NOMO-1 treated with DMSO at 0.1 percent for 48 hours (cell line): ENCODE measurements around the gene FTO.
A peak's percentile ranks its signal among the peaks of the same experiment; 100 is the strongest.

ENCODE experiments used
- DNase-seq: peaks from one replicate; lab custom pipeline; 2025; ENCODE audit not compliant: unreplicated experiment; lab: John Stamatoyannopoulos, UW

The FTO gene

DNA sequence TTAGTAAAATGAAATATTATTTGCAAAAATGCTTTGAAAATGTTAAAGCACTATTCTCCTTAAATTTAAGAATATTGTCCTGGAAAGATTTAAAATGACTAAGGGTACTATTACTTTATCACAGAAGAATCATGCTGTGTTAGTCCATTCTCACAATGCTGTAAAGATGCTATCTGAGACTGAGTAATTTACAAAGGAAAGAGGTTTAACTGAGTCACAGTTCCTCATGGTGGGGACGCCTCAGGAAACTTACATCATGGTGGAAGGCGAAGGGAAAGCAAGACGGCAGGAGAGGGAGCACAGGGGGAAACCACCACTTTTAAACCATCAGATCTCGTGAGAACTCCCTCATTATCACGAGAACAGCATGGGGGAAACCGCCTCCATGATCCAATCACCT is 337.0 kb downstream of the FTO start:
- no peak for DNase-seq

DNA sequence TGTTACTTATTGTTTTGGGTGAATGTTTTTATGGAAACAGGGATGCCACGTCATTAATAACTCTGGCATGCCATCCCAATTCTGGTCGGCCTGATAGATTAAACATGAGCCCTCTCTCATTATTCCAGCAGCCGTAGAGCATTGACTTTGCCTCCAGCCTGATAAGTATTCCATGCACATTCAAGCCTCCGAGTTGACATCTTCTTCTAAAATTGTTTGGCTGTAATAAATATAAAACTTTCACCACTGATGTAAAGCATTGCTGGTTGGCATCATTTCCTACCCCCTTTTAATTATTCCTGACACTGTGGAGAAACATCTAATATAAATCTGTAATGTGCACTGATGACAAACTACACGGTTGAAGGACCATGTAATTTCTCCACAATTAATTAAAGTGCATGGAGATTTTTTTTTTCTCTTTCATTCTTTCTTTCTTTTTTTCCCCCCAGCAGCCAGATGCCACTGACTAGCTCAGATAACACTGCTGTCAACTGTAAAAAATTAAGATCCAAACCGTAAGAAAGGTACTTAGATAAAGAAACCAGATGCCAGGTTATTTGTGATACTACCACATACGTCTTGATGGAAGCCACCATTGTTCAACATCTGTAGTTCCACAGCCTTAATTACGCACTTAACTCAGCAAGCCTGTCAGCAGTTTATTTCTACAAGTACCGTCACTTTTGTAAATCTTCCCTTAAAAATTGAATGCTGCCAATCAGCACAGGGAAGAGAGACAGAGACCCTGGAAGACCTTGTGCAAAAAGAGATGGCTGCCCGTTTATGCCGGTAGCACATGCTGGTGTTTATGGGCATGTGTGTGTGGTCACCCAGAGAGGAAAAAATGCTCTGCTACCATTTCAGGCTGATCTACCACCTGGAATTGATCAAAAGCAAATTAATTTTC is 344.9 kb downstream of the FTO start:
- DNase-seq = no peak

DNA sequence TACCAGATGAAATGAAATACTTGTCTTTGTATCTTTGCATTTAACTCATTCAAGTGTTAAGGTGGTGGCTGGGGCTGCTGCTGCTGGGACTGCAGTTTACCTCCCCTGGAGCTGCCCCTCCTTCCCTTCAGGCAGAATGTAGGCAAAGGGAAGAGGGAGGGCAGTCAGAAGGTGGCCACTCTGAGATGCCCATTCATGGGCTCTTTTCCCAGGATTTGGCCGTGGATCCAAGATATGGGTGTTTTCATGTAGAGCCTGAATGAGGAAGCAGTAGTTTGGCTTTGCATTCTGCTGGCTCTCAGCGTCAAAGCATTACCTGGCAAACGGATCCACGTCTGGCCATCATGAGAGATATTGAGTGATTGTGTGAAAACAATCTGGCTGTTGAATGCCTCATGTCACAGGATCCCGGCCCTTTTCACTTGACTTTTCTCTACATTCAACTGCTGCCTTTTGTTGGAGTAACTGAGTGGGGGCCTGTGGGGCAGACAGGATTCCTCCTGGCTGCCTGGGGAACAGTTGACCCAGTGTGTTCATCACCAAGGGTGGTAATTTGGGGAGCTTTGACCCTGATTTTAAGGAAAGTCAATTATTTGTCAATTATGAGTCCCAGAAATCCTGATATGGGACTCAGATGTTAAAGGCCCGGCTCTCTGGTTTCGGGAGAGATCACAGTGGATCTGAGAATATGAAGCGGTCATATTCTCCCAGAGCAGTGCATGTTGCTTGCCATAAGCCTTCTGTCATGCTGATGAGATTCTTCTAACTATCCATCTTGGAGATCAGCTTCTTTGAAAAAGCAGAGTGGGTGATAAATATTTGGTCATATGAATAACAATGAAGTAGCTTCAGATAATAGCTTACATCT is 345.9 kb downstream of the FTO start:
- peak; percentile 8 for DNase-seq

DNA sequence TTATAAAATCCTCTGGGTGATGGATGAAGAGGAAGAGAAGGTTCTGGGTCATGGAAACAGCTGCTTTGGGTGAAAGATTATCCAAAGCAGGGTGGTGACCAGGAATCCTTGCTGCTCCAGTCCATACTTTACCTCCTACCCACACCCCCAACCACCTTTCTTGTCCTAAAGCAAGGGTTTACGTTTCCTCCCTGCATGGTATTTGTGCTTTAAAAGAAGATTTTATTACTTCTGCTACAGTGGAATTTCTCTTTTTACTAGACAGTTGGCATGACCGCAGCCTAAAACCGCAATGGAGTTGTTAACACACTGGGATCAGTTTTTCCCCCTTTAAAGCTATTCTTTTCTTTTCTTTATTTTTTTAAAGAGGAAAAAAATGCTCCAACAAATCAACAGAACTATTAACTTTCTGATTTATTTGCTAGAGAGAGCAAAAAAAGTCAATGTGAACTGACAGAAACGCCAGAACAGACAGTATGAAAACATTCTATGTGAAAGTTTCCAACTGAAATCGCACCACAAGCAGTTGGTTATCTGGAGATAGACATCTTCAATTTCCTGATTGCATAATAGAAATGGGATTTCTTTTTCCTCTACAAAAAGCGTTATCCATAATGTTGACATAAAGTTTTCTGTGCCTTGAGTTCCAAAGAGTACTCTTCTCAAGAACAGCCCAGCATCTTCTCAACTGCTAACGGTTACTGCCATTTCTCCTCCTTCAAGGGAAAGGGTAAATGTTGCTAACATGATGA is 346.7 kb downstream of the FTO start:
- DNase-seq = peak; percentile 89

DNA sequence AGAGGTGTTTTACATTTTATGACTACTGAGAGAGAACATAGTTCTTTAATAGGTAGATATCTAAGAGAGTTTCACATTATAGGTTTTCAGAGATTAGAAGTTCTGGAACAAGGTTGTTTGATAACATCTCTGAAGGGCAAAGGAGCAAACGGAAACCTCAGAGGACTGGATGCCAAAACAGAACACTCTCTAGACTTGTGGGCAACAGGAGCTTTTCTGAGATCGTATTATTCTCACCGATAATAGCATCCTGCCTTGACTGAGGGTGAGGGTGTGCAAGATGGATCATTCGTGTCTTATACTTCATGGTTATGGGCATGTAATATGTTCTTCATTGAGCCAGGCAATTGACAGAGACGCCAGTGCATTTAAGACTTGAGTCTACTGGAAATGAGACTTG is 347.9 kb downstream of the FTO start:
- DNase-seq = no peak

DNA sequence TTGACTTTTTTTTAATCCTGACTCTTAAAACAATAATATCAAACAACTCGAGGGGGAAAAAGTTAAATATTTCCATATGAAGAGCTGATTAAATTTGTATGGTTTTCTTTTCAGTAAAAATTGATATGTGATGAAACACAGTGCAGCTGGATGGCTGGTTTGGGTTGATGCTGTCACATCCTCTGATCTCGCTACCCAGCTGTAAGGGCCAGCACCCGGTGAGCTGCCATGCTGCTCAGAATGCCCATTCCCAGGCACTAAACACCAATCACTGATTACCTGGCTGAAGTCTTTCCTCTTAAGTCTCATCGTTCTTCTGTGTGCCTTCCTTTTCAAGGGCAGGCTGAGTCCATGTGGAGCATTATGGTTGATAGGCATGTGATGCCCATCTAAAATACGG is 348.3 kb downstream of the FTO start:
- DNase-seq = no peak

DNA sequence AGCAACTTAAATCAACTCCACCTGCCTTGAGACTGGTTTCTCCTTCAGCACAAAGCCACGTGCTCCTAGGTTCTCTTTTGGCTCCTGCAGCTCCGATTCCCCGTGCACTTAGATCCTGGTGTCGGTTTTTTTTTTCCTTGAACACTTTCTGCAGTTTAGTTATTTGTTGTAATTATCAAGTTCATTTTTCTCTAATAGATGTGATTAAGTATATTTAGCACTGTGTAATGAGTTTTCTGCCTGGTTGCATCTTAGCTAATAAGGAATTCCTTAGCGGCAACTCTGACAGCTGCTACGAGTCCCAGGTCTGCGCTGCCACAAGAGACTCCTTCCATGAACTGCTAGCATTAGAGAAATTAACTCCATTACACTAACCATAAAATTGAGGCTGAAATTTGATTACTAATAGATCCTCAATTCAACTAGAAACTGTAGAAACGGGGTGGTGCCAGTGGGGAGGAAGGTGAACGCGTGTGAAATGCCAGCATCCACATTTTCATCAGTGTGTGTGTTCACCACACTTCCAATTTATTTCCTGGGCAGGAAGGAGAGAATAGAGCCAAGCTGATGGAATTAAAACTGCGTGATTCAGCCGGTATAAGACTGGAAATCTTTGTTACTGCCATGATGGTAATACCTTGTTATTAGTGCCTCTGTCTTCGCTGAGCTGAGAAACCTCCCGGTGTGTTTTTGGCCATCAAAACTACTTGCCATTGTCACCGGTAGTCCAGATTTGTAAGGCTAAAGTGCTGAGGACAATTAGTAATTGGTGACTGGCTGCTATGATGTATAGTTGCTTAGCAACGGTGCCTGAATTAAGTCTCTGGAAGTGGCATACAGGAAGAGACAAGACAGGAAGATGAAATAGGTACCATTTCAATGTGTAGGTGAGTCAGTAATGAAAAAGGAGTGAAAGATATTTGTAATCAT is 350.2 kb downstream of the FTO start:
- no peak for DNase-seq

DNA sequence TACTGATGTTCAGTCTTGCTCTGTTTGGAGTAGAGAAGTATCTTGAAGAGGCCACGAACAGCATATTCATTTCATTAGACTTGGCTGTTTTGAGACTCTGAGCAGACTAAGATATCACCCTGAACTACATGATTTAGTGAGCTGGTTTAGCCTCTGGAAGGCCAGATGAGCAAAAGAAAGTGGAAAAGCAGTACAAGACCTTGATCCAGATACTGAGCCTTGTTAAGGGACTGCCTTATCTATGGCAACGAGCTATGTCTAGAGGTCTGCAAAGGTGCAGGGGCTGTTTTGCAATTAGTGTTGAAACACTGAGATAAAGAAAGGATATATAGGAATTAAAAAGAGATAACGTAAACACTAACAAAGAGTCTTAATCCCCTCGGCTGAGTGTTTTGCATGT is 351.2 kb downstream of the FTO start:
- DNase-seq = no peak

DNA sequence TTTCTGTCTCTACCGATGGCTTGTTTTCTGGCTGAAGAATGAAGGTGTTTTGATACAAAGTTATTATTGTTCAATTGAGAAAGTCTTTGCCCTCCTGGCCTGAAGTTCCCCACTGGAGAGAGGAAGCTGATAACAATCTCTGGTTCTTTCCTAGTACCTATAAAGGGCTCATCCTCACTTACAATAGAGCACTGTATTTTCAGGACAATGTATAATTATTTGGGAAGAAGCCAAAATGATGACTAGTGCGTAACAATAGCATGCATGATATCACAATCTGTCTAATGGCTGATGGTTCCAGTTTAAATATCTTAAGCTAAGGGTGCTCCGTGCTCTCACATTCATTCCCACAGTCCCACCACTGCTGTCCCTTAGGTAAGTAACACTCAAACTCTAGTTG is 351.9 kb downstream of the FTO start:
- DNase-seq = no peak

DNA sequence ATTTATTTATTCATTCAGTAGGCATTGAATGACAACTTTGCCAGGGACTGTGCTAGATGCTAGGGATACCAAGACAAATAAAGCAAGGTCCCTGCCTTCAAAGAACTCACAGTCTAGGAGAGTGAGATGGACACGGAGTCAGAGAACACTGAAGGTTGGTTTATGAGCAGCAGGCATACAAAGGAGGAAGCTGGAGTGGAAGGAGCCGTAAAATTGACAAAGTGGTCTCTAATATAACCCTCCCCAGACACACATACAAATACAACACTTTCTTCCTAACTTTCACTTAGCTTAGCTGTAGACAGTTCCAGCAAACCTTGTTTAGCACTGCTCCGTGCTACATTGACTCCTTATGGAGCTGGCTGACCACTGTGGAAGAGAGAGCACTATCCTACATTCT is 353.0 kb downstream of the FTO start:
- no peak for DNase-seq

DNA sequence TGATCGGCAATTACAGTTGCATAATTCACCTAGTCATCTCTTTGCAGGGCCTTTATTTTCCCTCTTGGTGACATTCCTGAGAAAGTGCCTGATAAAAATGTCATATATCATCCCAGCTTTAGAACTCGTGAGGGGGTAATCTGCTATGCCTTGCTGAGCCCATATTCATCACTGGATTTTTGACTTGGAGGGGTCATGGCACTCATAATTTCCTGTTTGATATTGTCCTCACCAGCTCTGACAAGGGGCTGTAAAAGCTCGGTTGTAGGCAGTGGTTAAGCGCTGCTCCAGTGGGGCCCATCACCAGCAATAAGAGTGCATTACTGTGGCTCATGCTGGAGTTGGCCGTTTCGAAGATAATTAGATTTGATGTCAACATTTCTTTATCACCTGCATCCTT is 355.4 kb downstream of the FTO start:
- DNase-seq = no peak

DNA sequence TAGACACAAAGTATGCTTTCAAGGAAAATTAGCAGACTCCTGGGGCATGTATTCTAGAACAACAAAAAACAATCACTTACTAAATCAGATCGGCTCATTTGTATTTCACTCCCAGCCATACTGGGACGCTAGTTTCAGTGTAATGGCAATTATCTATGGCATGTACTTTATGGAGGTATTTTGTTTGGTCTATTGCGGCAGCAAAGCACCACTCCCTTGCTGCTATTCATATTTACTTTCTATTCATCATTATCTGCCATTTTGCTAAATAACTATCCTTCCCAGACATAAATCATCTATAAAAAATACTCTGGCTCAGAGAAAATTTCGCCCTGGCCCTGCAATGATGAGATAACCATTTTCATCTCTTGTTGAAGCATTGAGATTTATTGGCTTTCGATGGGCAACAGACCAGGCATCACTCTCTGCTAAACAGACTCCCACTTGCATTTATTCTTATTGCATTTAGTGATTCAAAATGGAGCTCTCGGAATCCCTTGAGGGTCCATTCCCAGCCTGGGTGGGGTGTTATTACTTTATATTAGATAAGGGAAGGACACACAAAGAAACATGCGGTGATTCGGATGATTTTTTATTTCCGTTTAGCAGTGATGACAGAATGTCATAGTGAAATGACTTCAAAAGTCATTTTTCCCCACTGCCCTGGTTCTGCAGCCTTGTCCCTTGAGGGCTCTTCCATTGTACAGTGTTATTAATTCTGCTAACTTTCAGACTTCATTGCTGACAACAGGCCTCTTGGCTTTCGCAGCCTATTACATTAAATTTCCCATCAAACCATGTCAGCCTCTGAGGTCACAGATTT is 356.9 kb downstream of the FTO start:
- DNase-seq = no peak

DNA sequence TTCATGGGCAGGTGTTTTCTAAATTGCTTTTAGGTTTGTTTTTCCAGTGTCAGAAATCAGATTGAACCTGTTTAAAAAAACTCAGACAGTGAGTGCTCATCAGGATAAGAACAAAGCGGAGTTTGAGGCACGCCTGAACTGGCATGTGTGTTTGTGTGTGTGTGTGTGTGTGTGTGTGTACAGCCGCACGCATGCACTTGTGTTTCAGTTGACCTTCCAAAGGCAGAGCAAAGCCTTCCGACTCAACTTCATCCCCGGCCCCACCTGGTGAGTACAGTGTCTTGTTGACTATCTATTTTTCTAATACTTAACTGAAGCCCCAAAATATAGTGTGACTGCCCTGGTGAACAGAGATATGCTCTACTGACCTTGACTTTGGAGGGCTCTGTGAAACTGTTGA is 357.5 kb downstream of the FTO start:
- no peak for DNase-seq

DNA sequence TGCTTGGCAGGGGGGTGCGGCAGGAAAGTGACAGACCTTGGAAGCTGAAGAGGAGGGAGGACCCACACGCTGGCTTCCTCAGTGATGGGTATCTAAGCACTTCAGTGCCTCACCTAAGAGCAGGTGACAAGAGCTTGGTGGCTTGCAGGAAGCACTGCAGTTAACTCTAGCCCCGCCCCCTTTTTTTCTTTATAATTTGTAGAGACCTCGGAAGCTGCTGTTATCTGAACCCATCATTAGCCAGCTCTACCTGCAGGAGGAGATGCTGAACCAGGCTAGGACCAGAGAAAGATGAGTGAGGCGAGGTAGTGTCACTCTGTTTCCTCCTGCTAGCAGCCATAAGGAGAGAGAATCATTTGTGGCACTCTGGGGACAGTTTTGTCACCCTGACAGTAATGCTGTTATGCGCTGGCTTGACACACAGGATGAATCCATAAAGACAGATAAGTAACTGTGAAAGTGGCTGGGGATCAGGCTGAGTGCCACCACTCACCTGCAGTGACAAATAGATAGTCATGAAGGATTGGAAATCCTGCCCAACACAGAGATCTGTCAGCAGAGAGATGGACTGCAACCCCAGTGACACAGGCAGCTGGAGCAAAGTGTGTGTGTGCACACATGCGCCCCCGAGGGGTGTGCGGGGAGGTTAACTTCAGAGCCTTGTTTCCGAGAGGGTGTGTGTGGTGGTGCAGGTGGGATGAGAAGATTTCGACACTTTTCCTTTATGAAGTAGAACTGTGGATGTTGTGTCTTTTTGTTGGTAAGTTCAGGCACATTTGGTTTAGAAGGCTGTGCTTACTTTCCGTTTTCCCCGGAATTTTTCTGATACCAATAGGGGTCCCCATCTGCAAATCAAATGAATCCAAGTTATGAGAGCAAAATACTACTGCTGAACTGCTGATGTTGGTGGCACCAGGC is 358.7 kb downstream of the FTO start:
- DNase-seq = no peak

DNA sequence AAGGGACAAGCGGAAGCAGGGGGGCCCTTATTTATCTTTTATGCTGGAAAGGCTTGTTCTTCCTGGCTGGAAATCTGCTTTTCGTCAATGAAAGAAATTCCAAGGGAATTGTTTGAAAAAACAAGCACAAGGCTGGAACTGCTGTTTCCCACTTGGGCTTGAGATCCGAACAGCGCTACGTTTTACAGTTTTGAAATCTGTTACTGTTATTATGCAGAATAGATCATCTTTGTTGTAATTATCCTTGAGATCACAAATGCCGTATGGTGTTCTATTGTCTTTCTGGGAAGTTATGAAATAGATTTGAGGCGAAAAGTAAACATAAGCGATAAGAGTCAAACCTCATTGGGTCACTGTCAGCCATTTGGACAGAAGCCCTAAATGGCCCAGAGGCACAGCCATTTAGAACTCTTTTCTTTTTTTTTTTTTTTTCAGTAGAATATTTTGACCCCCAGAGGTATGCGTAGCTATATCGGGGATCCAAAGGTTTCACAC is 359.4 kb downstream of the FTO start:
- no peak for DNase-seq

DNA sequence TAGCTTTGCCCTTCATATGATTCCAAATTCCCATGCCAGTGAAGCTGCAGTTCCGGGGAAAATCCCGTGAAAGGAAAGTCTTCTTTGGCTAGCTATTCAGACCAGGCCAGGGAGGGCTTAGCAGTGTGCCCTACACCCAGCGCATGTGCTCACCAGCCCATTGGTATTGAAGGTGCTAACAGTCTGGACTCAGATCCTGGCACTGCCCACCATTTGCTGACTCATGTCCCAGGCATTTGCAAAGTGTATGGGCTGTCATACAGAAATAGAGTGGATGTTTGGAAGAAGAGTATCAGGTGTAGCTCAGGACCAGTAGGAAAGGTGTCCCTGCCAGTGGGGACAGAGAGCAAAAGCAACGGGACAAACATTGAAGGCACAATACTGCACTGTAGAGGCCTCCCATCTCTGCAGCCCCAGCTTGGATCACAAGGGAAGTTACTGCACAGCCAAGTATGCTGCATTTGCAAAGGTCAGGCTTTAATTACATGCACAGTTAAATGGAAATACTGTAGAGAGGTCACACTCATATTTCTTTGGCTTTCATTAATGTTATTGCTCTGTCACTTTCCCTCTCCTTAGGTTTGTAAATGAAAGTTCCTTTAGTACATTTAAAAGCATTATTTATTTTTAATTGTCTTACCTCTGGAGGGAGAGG is 362.6 kb downstream of the FTO start:
- DNase-seq = no peak

DNA sequence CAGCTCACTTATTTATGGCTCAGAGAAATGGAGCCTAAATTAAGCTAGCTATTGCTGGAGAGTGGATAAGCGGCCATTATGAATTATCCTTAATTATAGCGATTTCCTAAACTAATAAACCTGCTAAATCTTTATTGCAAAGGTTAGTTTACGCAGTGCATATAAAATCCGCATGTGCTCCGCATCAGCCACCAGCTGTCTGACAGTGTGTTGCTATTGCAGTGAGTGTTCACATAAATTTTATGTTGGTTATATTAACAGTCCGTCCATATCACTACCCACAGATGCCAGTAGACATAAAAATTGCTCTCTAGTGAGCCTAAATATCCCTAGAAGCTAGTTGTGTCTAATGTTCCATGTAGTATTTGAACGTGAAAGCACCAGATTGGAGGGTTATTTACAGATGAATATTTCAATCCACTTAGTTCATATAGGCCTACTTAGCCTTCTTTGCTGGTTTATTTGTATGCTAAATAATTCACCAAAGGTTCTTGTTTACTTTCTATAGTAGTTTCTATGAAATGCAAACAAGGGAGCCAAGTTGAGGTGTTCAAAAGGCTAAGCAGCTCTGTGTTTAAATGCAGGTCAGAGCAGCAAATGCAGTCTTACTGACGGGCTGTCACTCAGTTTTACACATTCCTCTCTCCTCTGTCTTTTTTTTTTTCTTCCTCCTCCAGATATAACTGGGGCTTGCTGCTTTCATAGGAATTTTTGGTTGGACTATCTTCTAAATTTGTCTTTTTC is 363.5 kb downstream of the FTO start:
- no peak for DNase-seq
